Left ventricle myocardium inferior (tissue), 1 donor: ENCODE measurements around the gene TRMT44. TPM values are rescaled to one million over a fixed set of nuclear protein-coding genes. Genes with fewer than 3 reads are reported as not detected.
A peak's percentile ranks its signal among the peaks of the same experiment; 100 is the strongest.

Experiments used
- DNase-seq: peaks from one replicate; pipeline ENCODE4 v3.0.0-alpha.2; 2020
- H3K27ac ChIP-seq: fragments of 200-600 bp; replicated peaks from 2 replicates; pipeline ENCODE4 v1.8.0; 2021
- H3K27me3 ChIP-seq: fragments of 200-600 bp; 2 replicates; pipeline ENCODE4 v1.8.0; 2021; ENCODE audit warnings: low read depth
- H3K36me3 ChIP-seq: fragments of 200-600 bp; 2 replicates; pipeline ENCODE4 v1.8.0; 2021
- H3K4me1 ChIP-seq: fragments of 200-600 bp; 2 replicates; pipeline ENCODE4 v1.8.0; 2021
- H3K4me3 ChIP-seq: fragments of 200-600 bp; 2 replicates; pipeline ENCODE4 v1.8.0; 2021; ENCODE audit warnings: mild to moderate bottlenecking, moderate library complexity
- H3K9me3 ChIP-seq: fragments of 200-600 bp; replicated peaks from 2 replicates; pipeline ENCODE4 v1.8.0; 2021
- CTCF ChIP-seq: fragments of 200-600 bp; IDR thresholded peaks from 2 replicates; pipeline ENCODE4 v1.8.0; 2021; ENCODE audit warnings: antibody characterized with exemption, mild to moderate bottlenecking, borderline replicate concordance
- intact Hi-C: fragments of 100-400 bp; cut with micrococcal nuclease; formaldehyde crosslinking; loops from one replicate; pipeline ENCODE4 v1.11.0; 2022
- total RNA-seq: library from RNA; stranded (reverse); fragmentation: NEBNext Ultra II Directional; extraction: Animal tissue kit (Norgen Biotek cat#: 25700); gene quantifications from one replicate; pipeline ENCODE4 v1.2.1, GENCODE V29; 2021
- donor health status: DM: no; HTN: yes; CAD: no; lungs with severe emphysema.

TRMT44 gene
- total RNA-seq, 1 donor from 2014 or later: 9.2 TPM

DNA sequence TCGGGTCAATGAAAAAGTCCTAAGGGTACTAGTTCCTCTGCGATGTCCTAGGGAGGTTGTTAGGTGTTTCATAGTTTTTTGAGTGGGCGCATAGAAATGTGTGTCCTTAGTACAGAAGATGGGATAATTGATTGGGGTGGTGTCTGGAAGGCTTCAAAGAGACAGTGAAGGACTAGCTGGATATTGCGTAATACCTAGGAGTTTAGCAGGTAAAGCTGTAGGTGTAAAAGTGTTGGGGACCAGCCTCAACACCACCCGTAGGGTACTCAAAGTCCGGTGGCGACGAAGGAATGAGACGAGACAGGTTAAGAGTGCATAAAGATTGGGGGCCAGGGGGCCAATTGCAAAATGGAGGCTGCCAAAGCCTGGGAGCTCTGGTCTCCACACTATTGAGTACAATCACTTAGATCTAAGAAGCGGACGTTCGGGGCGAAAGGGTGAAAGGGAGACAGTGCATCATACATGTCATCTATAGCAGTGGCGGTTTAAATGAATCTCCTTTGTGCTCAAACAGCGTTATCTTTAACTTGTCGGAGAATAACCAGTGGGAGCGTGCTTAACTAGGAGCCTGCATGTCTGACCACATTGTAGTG is 1.0 kb downstream of the TRMT44 start:
- H3K9me3 ChIP-seq: no peaks in the 10 kb centered on the region
- TF ChIP-seq CTCF: no peak
- peaks cover 7% of the 10 kb centered on the region for H3K36me3 ChIP-seq
- DNase-seq: no peak
- peaks cover 72% of the 10 kb centered on the region for H3K4me1 ChIP-seq
- H3K4me3 ChIP-seq: peak overlapping the region; percentile 100
- intact Hi-C loops: no loop called here
- no peak overlapping the region for H3K27ac ChIP-seq
- no peaks in the 10 kb centered on the region for H3K27me3 ChIP-seq

DNA sequence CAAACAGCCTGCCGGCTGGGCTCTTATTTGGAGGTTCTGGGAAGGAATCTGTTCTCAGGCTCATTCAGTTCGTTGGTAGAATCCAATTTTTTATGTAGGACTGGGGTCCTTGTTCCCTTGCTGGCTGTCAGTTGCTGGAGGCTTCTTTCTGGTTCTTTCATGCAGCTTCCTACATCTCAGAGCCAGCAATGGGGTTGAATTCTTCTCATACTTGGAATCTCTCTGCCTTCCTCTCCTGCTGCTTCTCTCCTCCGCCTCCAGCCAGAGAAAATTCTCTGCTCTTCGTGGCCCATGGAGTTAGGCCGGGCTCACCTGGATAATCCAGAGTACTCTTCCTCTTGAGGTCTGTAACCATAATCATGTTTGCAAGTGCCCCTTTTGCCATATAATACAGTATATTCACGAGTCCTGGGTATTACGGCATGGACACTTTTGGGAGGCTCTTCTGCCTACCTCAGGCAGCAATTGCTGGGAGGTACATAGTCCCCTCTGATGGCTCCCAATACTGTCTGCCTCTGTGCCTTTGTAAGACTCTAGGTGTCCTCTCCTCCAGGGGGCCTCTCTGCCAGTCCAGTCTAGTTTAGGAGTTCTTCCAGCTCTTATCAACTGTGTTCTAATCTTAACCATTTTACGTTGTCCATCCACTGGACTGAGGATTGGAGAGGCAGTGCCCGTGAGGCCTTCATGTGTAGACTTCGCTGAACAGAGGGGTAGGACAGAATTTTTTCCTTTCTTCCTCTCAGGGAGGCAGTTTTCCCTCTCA is 2.2 kb downstream of the TRMT44 start:
- no peak for TF ChIP-seq CTCF
- peak overlapping the region; percentile 100 for H3K4me3 ChIP-seq
- peaks cover 19% of the 10 kb centered on the region for H3K36me3 ChIP-seq
- no peak for DNase-seq
- intact Hi-C loops: no loop called here
- H3K4me1 ChIP-seq: peaks cover 60% of the 10 kb centered on the region
- no peaks in the 10 kb centered on the region for H3K27me3 ChIP-seq
- no peak overlapping the region for H3K27ac ChIP-seq
- no peaks in the 10 kb centered on the region for H3K9me3 ChIP-seq

DNA sequence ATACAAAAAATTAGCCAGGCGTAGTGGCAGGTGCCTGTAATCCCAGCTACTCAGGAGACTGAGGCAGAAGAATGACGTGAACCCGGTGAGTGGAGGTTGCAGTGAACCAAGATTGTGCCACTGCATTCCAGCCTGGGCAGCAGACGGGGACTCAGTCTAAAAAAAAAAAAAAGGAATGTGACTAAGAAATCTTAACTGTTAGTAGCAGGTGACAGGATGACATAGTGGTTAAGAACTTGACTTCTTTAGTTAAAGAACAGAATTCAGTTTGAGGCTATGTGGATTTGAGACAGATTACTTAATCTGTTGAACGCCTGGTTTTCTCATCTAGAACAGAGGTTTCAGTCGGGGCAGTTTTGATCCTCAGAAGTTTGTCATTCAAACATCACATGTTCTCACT is 3.2 kb downstream of the TRMT44 start:
- no peaks in the 10 kb centered on the region for H3K9me3 ChIP-seq
- TF ChIP-seq CTCF: no peak
- H3K27ac ChIP-seq: no peak overlapping the region
- DNase-seq: no peak
- peaks cover 29% of the 10 kb centered on the region for H3K36me3 ChIP-seq
- peaks cover 50% of the 10 kb centered on the region for H3K4me1 ChIP-seq
- intact Hi-C loops: no loop called here
- H3K27me3 ChIP-seq: no peaks in the 10 kb centered on the region
- H3K4me3 ChIP-seq: no peak overlapping the region

DNA sequence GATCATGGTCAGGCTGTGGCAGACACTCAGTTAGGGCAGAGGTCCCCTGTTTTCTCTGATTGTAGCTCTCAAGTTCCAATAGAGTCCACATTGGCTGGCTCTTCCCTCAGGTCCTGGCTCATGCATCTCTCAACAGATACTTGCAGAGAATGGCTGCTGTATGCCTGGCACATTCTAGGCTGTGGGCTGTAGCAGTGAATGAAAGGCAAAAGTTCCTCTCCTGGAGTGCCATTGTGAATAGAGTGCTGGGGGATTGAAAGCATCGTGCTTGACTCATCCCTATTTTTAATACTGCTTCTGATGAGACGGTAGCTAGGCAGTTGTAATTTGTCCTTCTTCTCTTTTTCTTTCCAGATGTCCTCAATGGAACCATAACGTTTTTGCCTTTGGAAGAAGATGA is 5.5 kb downstream of the TRMT44 start:
- H3K36me3 ChIP-seq: peaks cover 51% of the 10 kb centered on the region
- no peak overlapping the region for H3K27ac ChIP-seq
- no peak overlapping the region for H3K4me3 ChIP-seq
- peaks cover 28% of the 10 kb centered on the region for H3K4me1 ChIP-seq
- intact Hi-C loops: no loop called here
- H3K27me3 ChIP-seq: no peaks in the 10 kb centered on the region
- DNase-seq: no peak
- TF ChIP-seq CTCF: no peak
- H3K9me3 ChIP-seq: no peaks in the 10 kb centered on the region

DNA sequence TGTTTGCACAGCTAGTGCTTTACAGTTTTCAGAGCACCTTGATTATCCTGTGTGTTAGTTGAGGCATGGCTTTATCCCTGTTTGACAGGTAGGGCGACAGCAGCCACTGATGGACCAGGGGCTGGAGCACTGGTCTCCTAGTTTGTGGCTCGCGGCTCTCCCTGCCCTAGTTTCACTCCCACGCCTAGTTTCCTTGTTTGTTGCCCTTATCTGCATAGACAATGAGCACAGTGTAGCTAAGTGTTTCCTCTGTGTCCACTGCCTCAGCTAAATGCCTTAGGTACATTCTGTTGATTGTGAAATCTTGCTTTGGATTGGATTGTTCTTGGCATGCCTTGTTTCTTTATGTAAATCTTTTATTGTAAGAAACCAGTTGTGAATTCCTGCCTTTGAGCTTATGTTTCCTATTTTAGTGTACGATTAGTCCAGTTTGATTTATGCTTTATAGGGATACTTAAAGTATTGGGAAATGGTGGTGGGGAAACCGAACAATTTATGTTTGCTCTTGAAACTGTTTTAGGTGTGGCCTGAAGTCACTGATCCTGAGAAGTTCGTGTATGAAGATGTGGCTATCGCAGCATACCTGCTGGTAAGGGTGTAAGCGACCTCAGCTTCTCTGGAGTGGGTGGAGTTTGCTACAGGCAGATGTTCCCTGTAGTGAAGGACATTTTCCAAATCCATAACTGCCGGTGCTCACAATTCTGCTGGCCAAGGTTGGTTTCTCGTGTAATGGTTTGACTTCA is 11.0 kb downstream of the TRMT44 start:
- Histone ChIP-seq H3K27ac (peak overlapping the region; percentile 51), H3K4me3 (no peak overlapping the region), H3K36me3 (peaks cover 97% of the 10 kb centered on the region), H3K4me1 (peaks cover 5% of the 10 kb centered on the region), H3K9me3 (no peaks in the 10 kb centered on the region), H3K27me3 (no peaks in the 10 kb centered on the region)
- TF ChIP-seq CTCF: no peak
- DNase-seq: no peak
- intact Hi-C loops: no loop called here
